T-cell (primary cell): Measurements from ENCODE around the gene TNNI2. TPM values are rescaled to one million over a fixed set of nuclear protein-coding genes. Genes with fewer than 3 reads are reported as not detected.

ENCODE experiments used
- ATAC-seq, 4 experiments: fragments of 200-7000 bp in 3 of 4; fragments of 150-1000 bp in 1 of 4; cut with Tn5 transposase; replicated peaks in 1 of 4; 1 replicate in 3 of 4; 2 replicates in 1 of 4; pipeline ENCODE4 v1.10.0; 2021; ENCODE audit warnings: moderate library complexity in 3 of 4, mild to moderate bottlenecking in 2 of 4, moderate number of reproducible peaks in 1 of 4
- CTCF ChIA-PET, 2 donors: fragments of 300-600 bp; sonication (Branson Sonifier 250); formaldehyde crosslinking; loops; one replicate each; lab custom pipeline; 2022; ENCODE audit warnings: antibody characterized with exemption in 2 of 2; lab: Charles Lee
- POLR2A ChIA-PET, 2 donors: fragments of 300-600 bp; sonication (Branson Sonifier 250); formaldehyde crosslinking; loops; one replicate each; lab custom pipeline; 2022; ENCODE audit warnings: antibody characterized with exemption in 2 of 2; lab: Charles Lee
- DNase-seq, 35 experiments: peaks; one replicate each; pipeline versions ENCODE4 v3.0.0 to v3.0.0-alpha.2; 2013 to 2023
- H3K27ac ChIP-seq: one replicate; pipeline ENCODE4 v1.5.1; 2013; ENCODE audit warnings: low read length
- H3K27me3 ChIP-seq, 2 experiments: replicated peaks in 1 of 2; 1 replicate in 1 of 2; 2 replicates in 1 of 2; pipeline versions ENCODE4 v1.6.1 to v1.7.0; 2013; ENCODE audit warnings: low read length in 1 of 2, mixed read lengths in 1 of 2; ENCODE audit not compliant: control insufficient read depth in 2 of 2, insufficient read depth in 2 of 2; ENCODE audit errors: extremely low read depth in 1 of 2
- H3K36me3 ChIP-seq, 2 donors: 1 replicate in 1 of 2; 2 replicates in 1 of 2; pipeline versions ENCODE4 v1.6.1 to v1.7.0; 2013; ENCODE audit warnings: low read length in 1 of 2; ENCODE audit not compliant: control insufficient read depth in 2 of 2, insufficient read depth in 1 of 2; ENCODE audit errors: extremely low read depth in 1 of 2
- H3K4me1 ChIP-seq, 2 experiments: 1 replicate in 1 of 2; 2 replicates in 1 of 2; pipeline versions ENCODE4 v1.6.1 to v1.7.0; 2013; ENCODE audit warnings: low read length in 2 of 2, mixed read lengths in 1 of 2; ENCODE audit not compliant: insufficient read depth in 2 of 2, control insufficient read depth in 1 of 2; ENCODE audit errors: extremely low read depth in 1 of 2
- H3K4me3 ChIP-seq, 2 donors: 1 replicate in 1 of 2; 2 replicates in 1 of 2; pipeline versions ENCODE4 v1.5.1 to v1.7.0; 2013; ENCODE audit warnings: mild to moderate bottlenecking in 2 of 2, low read length in 1 of 2, moderate library complexity in 1 of 2; ENCODE audit not compliant: control insufficient read depth in 1 of 2; ENCODE audit errors: extremely low read depth in 1 of 2
- H3K9me3 ChIP-seq: 2 replicates; pipeline ENCODE4 v1.7.0; 2013
- H3K27ac Mint-ChIP-seq, 2 donors: one replicate each; pipeline ENCODE4 v1.8.0; 2020 to 2021; ENCODE audit warnings: mild to moderate bottlenecking in 2 of 2, mixed read lengths in 2 of 2
- H3K27me3 Mint-ChIP-seq, 2 donors: one replicate each; pipeline ENCODE4 v1.8.0; 2021 to 2022; ENCODE audit warnings: mixed read lengths in 2 of 2
- H3K36me3 Mint-ChIP-seq: one replicate; pipeline ENCODE4 v1.8.0; 2021; ENCODE audit warnings: mixed read lengths
- H3K4me1 Mint-ChIP-seq, 3 donors: one replicate each; pipeline ENCODE4 v1.8.0; 2020 to 2022; ENCODE audit warnings: mixed read lengths in 3 of 3, mild to moderate bottlenecking in 1 of 3
- H3K4me3 Mint-ChIP-seq, 3 donors: one replicate each; pipeline ENCODE4 v1.8.0; 2020 to 2022; ENCODE audit warnings: mild to moderate bottlenecking in 3 of 3, mixed read lengths in 3 of 3, moderate library complexity in 3 of 3
- H3K9me3 Mint-ChIP-seq, 3 donors: one replicate each; pipeline ENCODE4 v1.8.0; 2020 to 2022; ENCODE audit warnings: mixed read lengths in 3 of 3
- WGBS: methylation state at CpG from one replicate; pipeline ENCODE4 v1.1.5; 2013; ENCODE audit warnings: missing lambda C conversion rate; ENCODE audit not compliant: insufficient coverage; 5-methylcytosine and 5-hydroxymethylcytosine counted together
- total RNA-seq, 35 experiments: library from RNA in 6 of 35; stranded (reverse) in 6 of 35; fragments of 120-200 nt in 1 of 35; gene quantifications; one replicate each; pipeline versions ENCODE4 v1.2.1 to v1.2.4 and lab custom pipeline; 2013 to 2026

TNNI2 gene
- total RNA-seq, 5 donors from 2014 or later (not counting 1 experiment from before 2014, with no cell fraction given): 0.39 TPM; not detected in 4

DNA sequence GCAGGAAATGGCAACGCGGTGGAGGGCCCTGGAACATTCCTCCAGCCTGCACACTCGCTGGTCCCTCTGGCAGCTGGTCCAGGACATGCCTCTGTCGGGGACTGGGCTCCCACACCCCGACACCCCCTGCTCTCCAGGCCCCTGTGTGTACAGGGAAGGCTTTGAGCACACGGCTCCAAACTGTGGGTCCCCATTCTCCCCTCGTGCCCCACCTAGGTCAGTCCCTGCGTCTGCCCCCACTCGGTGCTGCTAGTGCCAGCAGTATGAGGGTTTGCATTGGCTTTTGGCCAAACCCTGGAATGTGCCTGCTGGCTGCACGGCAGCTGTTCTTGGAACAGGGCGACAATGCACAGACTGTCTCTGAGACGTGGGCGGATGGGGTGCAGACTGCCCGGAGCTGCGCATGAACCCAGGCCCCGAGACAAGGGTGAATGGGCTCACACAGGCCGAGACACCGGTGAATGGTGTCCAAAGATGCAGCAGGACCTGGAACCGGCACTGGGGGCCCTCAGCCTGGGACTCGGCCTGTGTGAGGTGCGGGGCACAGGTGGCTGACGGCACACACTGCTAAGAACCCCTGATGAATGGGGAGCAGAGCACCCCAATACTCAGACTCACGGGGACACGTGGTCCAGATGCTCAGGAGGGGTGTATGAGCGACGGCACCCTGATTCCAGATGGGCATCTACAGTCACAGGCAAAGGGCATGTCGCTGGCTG is 11.5 kb upstream of the TNNI2 start:
- H3K9me3 ChIP-seq: no peaks in the 10 kb centered on the region
- WGBS: 79% methylated on average over 26 of the region's 27 CpGs
- ChIA-PET POLR2A (no interaction called here), CTCF (no interaction called here)
- Mint-ChIP-seq H3K27me3 (peaks cover 0 to 23% of the 10 kb centered on the region in 2 donors), H3K27ac (no peak overlapping the region), H3K9me3 (no peaks in the 10 kb centered on the region), H3K4me1 (peaks cover 0 to 2% (median 0%) of the 10 kb centered on the region in 3 donors), H3K4me3 (no peak overlapping the region), H3K36me3 (no peaks in the 10 kb centered on the region)
- no peak overlapping the region for H3K27ac ChIP-seq
- no peak for ATAC-seq
- no peak overlapping the region for H3K4me3 ChIP-seq
- no peaks in the 10 kb centered on the region for H3K36me3 ChIP-seq
- H3K4me1 ChIP-seq: peaks cover 0 to 4% of the 10 kb centered on the region in 2 experiments
- H3K27me3 ChIP-seq: peaks cover 0 to 69% of the 10 kb centered on the region in 2 experiments
- DNase-seq: no peak

GRCh38 chr11:1827931-1828330 is 10.8 kb upstream of the TNNI2 start:
- Mint-ChIP-seq H3K27ac (peak overlapping the region in 1 of 2 donors; percentile 27), H3K4me3 (no peak overlapping the region), H3K36me3 (no peaks in the 10 kb centered on the region), H3K9me3 (no peaks in the 10 kb centered on the region), H3K27me3 (peaks cover 0 to 23% of the 10 kb centered on the region in 2 donors), H3K4me1 (peaks cover 0 to 2% (median 0%) of the 10 kb centered on the region in 3 donors)
- CTCF ChIA-PET: no interaction called here
- WGBS: 72% methylated on average over 19 of the region's 19 CpGs
- POLR2A ChIA-PET: no interaction called here
- peaks cover 0 to 71% of the 10 kb centered on the region in 2 experiments for H3K27me3 ChIP-seq
- DNase-seq (no peak), ATAC-seq (no peak)
- no peaks in the 10 kb centered on the region for H3K9me3 ChIP-seq
- H3K4me1 ChIP-seq: peaks cover 0 to 9% of the 10 kb centered on the region in 2 experiments
- H3K36me3 ChIP-seq: no peaks in the 10 kb centered on the region
- H3K4me3 ChIP-seq: no peak overlapping the region
- H3K27ac ChIP-seq: no peak overlapping the region

- peaks cover 0 to 76% of the 10 kb centered on the region in 2 experiments for H3K27me3 ChIP-seq
- peaks cover 0 to 9% of the 10 kb centered on the region in 2 experiments for H3K4me1 ChIP-seq
- Mint-ChIP-seq H3K27me3 (peaks cover 0 to 28% of the 10 kb centered on the region in 2 donors), H3K9me3 (no peaks in the 10 kb centered on the region), H3K36me3 (no peaks in the 10 kb centered on the region), H3K4me1 (peaks cover 0 to 2% (median 0%) of the 10 kb centered on the region in 3 donors), H3K27ac (no peak overlapping the region), H3K4me3 (no peak overlapping the region)
- WGBS: 67% methylated on average over 10 of the region's 12 CpGs
- ATAC-seq (no peak), DNase-seq (no peak)
- H3K36me3 ChIP-seq: no peaks in the 10 kb centered on the region
- ChIA-PET CTCF (no interaction called here), POLR2A (no interaction called here)
- H3K9me3 ChIP-seq: no peaks in the 10 kb centered on the region
- no peak overlapping the region for H3K27ac ChIP-seq
- no peak overlapping the region for H3K4me3 ChIP-seq
Measured at GRCh38 chr11:1828542-1828941, 10.2 kb upstream of the TNNI2 start.

GRCh38 chr11:1829039-1829820 is 9.6 kb upstream of the TNNI2 start:
- Histone ChIP-seq H3K9me3 (no peaks in the 10 kb centered on the region), H3K27me3 (peaks cover 0 to 78% of the 10 kb centered on the region in 2 experiments), H3K27ac (no peak overlapping the region), H3K36me3 (no peaks in the 10 kb centered on the region), H3K4me3 (no peak overlapping the region), H3K4me1 (peaks cover 0 to 9% of the 10 kb centered on the region in 2 experiments)
- Mint-ChIP-seq H3K9me3 (no peaks in the 10 kb centered on the region), H3K27ac (no peak overlapping the region), H3K4me3 (no peak overlapping the region), H3K36me3 (no peaks in the 10 kb centered on the region), H3K4me1 (peaks cover 0 to 2% (median 0%) of the 10 kb centered on the region in 3 donors), H3K27me3 (peaks cover 0 to 28% of the 10 kb centered on the region in 2 donors)
- no peak for DNase-seq
- POLR2A ChIA-PET: no interaction called here
- ATAC-seq: no peak
- 55% methylated on average over 10 of the region's 11 CpGs for WGBS
- CTCF ChIA-PET: no interaction called here

GRCh38 chr11:1830004-1830321 is 8.8 kb upstream of the TNNI2 start:
- Histone ChIP-seq H3K9me3 (no peaks in the 10 kb centered on the region), H3K27me3 (peaks cover 0 to 81% of the 10 kb centered on the region in 2 experiments), H3K4me3 (no peak overlapping the region), H3K27ac (no peak overlapping the region), H3K36me3 (no peaks in the 10 kb centered on the region), H3K4me1 (peaks cover 0 to 9% of the 10 kb centered on the region in 2 experiments)
- no peak for DNase-seq
- no peak overlapping the region for H3K27ac Mint-ChIP-seq
- CTCF ChIA-PET: interaction anchor here in 1 of 2 donors (5.6 kb wide), 1 partner anchor 137 kb away, joined by 70 read pairs; no protein-coding TSS in a partner anchor
- ATAC-seq: no peak
- H3K36me3 Mint-ChIP-seq: no peaks in the 10 kb centered on the region
- H3K27me3 Mint-ChIP-seq: peaks cover 0 to 28% of the 10 kb centered on the region in 2 donors
- H3K9me3 Mint-ChIP-seq: no peaks in the 10 kb centered on the region
- peaks cover 0 to 2% (median 0%) of the 10 kb centered on the region in 3 donors for H3K4me1 Mint-ChIP-seq
- WGBS: 31% methylated on average over 5 of the region's 6 CpGs
- POLR2A ChIA-PET: no interaction called here
- H3K4me3 Mint-ChIP-seq: no peak overlapping the region

DNA sequence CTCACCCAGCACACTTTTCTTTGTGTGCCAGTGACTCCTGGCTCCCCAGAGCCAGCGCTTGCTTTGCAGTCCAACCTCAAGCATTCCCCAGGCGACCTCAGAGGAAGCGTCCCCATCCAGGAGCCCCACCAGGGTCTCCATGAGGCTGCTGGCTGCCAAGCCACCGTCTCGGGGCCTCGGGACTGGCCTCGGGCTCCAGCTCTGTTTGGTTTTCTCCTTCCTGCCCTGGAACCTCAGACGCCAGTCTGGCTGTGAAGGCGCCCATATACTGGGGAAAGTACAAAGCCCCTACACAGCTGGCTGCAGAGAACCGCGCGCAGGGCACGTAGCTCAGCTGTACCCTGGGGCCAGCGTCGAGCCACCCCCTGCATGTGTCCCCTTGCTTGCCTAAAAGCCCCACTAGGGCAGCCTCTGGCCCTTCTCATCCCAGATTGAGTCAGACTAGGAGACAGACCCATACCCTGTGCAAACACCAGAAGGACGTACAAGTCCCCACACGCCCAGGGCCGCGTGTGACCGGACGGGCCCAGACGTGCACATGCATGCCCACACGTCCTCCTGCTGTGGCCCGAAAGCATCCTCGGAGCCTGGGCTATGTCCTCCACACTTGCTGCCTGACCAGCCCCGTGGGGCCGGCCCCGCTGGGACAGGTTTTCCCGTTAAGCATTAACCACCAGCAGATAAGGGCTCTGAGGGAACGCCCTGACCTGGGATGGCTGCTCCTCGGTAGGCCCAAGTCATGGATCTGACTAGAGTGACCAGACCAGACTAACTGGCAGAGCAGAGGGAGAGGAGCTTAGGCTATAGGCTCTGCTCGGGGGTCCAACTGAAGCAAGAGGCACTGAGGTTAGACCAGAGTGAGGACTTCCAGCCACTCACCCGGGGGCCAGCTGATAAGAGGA is 8.2 kb upstream of the TNNI2 start:
- ATAC-seq: no peak
- Mint-ChIP-seq H3K4me1 (peaks cover 0 to 2% (median 0%) of the 10 kb centered on the region in 3 donors), H3K9me3 (no peaks in the 10 kb centered on the region), H3K27ac (no peak overlapping the region), H3K36me3 (no peaks in the 10 kb centered on the region), H3K27me3 (peaks cover 0 to 28% of the 10 kb centered on the region in 2 donors), H3K4me3 (no peak overlapping the region)
- DNase-seq: no peak
- ChIA-PET POLR2A (no interaction called here), CTCF (interaction anchor here (4.1 to 5.6 kb wide), 2 partner anchors 137 kb away, joined by 63 to 70 read pairs; no protein-coding TSS in a partner anchor)
- Histone ChIP-seq H3K4me3 (no peak overlapping the region), H3K27ac (no peak overlapping the region), H3K4me1 (peaks cover 0 to 9% of the 10 kb centered on the region in 2 experiments), H3K36me3 (no peaks in the 10 kb centered on the region), H3K27me3 (peaks cover 0 to 82% of the 10 kb centered on the region in 2 experiments), H3K9me3 (no peaks in the 10 kb centered on the region)
- 54% methylated on average over 33 of the region's 33 CpGs for WGBS
